Activated CD8-positive, alpha-beta memory T cell treated with anti-CD3 and anti-CD28 coated beads, Interleukin-2, amount 50 U/mL, for 24 hours (primary cell): Measurements from ENCODE around the gene PARD3.

Source experiments
- DNase-seq: peaks from one replicate; pipeline ENCODE4 v3.0.0-alpha.2; 2020; ENCODE audit errors: extremely low read depth

PARD3 gene

GRCh38 chr10:34580643-34581042, 234.5 kb downstream of the PARD3 start:
- no peak for DNase-seq

DNA sequence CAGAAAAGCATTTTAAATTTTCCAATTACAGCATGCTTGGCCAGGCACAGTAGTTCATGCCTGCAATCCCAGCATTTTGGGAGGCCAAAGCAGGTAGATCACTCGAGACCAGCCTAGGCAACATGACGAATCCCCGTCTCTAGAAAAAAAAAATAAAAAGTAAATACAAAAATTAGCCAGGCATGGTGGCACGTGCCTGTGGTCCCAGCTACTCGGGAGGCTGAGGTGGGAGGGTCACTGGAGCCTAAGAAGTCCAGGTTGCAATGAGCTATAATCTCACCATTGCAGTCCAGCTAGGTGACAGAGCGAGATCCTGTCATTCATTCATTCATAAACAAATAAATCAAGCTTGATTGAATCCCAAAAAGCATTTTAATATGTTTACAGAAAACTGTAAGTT, 234.9 kb downstream of the PARD3 start:
- no peak for DNase-seq

GRCh38 chr10:34578468-34578867, 236.6 kb downstream of the PARD3 start:
- DNase-seq: no peak

GRCh38 chr10:34576797-34577196, 238.3 kb downstream of the PARD3 start:
- no peak for DNase-seq

GRCh38 chr10:34575882-34576281, 239.2 kb downstream of the PARD3 start:
- no peak for DNase-seq

DNA sequence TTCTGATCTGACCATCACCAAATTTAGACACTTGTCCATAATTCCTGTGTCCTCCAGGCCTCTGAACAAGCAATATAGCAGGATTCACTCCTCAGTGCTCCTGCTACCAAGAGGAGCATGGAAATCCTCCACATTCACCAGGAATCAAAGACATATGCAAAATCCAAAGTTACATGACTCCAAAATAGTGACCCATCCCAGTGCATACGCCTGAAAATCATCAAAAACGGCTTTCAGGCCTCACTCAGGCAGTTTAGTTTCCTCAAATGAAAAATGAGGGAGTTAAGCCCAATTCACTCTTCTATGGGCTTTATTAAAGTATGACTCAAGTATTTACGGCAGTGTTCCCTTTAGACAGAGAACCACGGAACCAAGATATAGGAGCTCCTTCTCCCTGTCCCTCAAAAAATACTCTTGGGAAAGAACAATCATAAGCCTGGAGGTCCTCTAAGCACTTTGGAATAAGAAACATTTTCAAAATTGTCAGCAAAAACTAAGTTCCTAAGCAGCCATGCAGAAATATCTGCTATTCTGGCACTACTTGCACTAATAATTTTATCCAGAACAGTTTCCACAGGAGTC, 240.7 kb downstream of the PARD3 start:
- DNase-seq: no peak

DNA sequence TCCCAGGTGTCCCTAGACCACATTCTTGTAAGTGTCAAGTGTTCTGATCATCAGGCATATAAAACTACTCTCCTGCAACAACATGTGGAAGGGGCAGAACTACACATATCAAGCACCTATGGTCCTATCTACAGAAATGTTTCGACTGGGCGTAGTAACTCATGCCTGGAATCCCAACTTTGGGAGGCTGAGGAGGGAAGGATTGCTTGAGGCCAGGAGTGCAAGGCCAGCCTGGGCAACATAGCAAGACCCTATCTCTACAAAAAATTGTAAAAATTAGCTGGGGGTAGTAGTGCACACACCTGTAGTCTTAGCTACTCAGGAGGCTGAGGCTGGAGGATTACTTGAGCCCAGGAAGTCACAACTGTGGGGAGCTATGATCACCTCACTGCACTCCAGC, 244.2 kb downstream of the PARD3 start:
- DNase-seq: no peak

DNA sequence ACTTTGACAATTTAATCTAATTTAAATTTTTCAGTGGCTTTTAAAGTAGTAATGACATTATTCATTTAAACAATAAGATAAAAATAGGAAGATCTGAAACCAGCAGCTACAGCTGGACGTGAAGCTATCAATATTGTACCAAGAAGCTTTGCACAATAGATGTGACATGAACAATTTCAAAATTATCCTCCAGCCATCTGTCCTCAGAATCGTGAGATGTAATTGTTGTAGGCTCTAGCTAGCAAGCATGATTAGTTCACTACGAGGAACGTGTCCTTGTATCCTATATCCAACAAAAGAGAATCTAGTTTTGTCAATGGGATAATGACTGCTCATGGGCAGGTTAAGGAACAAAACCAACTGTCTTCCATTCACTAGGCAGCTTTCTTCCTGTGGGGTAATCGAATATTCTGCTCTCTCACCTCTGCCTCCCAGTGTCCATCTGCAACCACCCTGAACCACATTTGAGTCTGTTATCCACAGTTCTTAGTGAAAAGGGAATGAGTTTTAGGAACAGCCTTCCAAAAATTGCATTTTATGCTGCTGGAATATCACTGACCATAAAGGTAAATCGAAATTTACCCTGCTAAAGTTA, 247.3 kb downstream of the PARD3 start:
- DNase-seq: no peak

DNA sequence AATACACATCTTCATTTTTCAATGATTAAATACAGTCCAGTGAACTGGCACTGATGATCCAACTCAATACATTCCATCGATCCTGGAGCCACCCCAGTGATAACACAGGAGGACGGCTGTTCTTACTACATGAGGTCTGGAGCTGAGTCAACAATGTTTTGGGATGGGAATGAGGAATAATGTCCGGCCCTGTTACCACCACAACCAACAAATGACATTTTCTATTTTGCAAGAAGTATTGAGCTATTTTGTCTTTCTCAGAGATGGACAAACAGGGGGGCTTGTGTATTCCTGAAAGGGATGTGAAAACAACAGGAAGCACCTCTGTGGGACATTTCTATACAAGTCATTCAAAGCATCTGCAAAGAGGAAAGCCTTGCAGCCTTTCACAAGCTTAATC, 249.2 kb downstream of the PARD3 start:
- no peak for DNase-seq

GRCh38 chr10:34558093-34558583, 257.0 kb downstream of the PARD3 start:
- DNase-seq: no peak

GRCh38 chr10:34557173-34557572, 257.9 kb downstream of the PARD3 start:
- no peak for DNase-seq

DNA sequence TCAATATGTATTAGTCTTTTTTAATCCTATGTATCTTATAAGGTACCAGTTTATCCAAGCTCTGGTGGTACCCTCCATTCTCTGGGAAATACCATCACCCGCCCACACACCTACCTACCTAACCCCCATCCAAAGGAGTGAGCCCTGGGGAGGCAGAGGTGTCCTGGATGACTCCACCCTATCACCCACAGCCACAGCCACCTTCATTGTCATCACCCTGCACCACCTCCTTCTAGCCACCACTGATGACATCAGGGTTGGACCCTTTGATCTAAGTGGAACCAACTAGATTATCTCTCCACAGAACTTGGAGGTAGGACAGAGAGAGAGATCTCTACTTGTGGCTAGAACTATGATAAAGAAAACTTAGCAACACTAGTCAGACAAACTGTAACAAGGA, 259.4 kb downstream of the PARD3 start:
- DNase-seq: no peak

- no peak for DNase-seq
Measured at GRCh38 chr10:34553747-34554146, 261.3 kb downstream of the PARD3 start.

- no peak for DNase-seq
Measured at GRCh38 chr10:34551295-34551694, 263.8 kb downstream of the PARD3 start.

- DNase-seq: no peak
Measured at GRCh38 chr10:34549953-34550352, 265.1 kb downstream of the PARD3 start.

- no peak for DNase-seq
Measured at GRCh38 chr10:34549001-34549400, 266.1 kb downstream of the PARD3 start.

DNA sequence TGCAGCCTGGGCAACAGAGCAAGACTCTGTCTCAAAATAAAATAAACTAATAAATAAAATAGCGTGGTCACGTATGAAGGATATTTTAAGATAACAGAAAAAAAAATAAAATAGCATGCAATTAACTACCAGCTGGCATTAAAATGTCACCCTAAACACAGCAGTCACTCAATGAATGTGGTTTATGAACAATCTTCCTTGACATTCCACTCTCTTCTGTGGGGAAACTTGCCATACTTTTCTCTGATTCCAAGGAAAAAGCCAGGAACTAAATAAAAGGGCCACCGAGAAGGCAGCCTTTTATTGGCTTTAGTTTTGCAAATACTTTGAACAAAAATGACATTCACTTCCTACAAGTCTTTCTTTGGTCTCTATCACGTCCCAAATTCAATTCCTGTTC, 266.6 kb downstream of the PARD3 start:
- no peak for DNase-seq

GRCh38 chr10:34547695-34548094, 267.4 kb downstream of the PARD3 start:
- DNase-seq: no peak

DNA sequence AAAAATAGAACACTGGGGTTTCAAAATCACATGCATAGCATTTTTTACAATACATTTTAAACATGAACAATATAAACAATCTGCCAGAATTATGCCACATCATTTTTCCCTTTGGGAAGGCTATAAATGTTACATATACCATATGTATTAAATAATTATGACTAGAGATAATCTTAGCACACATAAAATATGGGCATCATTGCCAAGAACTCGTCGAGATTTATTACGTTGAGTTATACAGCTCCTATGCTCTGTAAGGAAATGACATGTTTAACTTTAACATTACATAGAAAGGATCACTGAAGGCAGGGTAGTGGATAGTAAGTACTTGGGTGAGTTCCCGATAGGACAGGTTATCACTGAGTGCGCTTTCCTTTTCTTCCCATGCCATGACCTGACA, 267.8 kb downstream of the PARD3 start:
- no peak for DNase-seq

- no peak for DNase-seq
Measured at GRCh38 chr10:34544400-34544799, 270.7 kb downstream of the PARD3 start.

DNA sequence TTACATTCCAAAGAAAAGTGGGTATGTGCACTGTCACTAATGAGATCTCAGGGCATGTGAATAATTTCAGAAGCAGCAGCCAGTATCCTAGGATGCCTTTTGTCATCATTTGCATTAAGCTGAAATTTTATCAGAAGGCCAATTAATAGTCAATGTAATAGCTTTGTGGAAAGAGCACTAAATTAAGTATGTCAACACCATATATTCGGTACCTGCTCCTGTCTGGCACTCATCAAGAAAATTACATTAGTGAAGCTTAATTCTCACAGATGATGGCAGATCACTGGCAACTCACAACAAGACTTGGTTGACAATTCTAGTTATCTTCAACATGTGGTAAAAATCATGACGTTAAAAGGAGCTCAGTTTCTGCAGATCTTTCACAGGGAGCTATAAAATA, 271.4 kb downstream of the PARD3 start:
- DNase-seq: no peak

GRCh38 chr10:34540492-34540891, 274.6 kb downstream of the PARD3 start:
- no peak for DNase-seq

DNA sequence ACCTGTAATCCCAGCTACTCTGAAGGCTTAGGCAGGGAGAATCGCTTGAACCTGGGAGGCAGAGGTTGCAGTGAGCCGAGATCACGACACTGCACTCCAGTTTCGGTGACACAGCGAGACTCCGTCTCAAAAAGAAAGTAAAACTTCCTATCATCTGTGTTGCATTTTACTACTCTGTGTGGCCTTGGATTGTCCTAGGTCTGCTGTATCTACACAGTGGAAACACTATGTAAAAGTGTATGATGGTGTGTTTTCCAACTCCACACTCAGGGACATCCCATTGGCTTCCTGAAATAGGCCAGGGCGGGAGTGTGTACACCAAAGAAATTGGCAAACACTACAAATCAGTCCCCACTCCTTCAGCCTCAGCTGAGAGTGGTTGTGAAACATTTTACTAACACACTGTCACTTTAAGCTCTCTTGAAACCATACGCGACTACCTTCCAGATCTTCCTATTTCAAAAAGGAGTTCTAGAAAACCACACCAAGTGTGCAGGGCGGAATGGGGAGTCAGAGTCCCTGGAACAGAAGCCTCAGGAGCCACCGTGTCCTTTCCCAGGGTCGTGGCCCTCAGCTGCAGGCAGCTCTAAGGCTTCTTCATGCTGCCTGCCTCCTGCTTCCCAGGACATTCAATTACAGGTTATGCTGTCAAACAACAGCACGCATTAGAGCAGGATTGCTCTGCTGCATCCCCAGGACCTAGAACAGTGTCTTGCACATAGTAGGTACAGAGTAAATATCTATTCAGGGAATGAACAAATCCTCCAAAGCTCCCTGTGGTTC, 275.4 kb downstream of the PARD3 start:
- DNase-seq: no peak
